HG02798 (cell line): ENCODE results near the gene MOSPD3.
"Not testable (repeated sequence)": the region's sequence is repeated elsewhere in the genome, so short reads cannot be mapped to it uniquely, and the experiment has no call there.

Experiments
- ATAC-seq: cut with Tn5 transposase; IDR thresholded peaks from one replicate; pipeline ENCODE4 v1.9.1; 2021; ENCODE audit warnings: mild to moderate bottlenecking; ENCODE audit not compliant: unreplicated experiment, poor library complexity

The MOSPD3 gene

GRCh38 chr7:100611983-100612729, at the start of gene MOSPD3:
Gene MOSPD3, plus strand, starts transcription at chr7:100612540. Its CDS starts 252 bp downstream, at chr7:100612792.
- ATAC-seq: peak; percentile 94

DNA sequence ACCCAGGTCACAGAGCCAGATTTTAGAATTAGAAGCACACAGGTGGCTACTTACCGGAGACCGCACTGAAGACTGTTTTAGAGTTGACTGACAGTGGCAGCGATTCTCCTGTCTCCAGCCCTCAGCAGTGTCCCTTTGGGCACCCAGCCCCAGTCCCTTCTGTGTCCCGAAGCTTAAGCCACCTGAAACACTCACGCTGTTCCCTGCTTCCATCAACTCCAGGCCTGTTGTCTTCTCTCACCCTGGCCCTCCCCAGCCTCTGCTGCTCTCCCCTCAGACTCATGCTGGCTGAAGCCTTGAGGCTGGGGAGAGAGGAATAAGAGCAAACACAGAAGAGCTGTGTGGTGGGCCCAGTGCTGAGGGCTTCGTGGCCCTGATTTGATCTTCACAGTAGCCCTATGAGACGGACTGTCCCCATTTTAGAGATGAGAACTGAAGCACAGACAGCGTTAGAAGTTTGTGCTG, 49.2 kb upstream of the MOSPD3 start:
- no peak for ATAC-seq

GRCh38 chr7:100563809-100564400, 48.4 kb upstream of the MOSPD3 start:
- peak; percentile 39 for ATAC-seq

DNA sequence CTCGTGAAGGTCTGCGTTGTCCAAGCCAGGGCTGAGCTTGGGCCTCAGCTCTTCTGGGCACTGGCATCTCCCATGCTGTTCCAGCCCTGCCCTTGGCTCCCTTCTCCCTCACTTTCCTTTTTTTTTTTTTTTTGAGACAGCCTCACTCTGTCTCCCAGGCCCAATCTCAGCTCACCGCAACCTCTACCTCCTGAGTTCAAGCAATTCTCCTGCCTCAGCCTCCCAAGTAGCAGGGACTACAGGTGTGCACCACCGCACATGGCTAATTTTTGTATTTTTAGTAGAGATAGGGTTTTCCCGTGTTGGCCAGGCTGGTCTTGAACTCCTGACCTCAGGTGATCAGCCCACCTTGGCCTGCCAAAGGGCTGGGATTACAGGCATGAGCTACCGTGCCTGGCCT, 47.9 kb upstream of the MOSPD3 start:
- not testable (repeated sequence) for ATAC-seq

DNA sequence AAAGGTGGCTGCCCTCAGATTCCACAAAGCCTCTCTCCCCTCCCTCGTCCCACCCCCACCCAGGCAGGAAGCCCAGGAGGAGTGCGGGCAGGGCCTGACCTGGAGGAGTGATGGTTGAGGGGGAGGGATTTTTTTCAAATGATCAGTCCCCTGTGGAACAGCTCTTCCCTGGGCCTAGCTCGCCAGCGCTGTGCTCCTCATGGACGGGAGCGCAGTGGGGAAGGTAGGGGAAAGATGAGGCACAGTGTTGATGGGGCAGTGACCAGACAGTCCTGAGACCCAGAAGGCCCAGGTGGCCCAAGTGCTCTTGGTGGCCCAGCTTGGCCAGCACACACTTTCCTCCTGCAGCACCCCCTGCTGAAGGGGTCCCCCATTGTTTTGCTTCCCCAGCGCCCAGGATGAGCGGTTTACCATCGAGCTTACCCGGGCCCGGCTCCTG, 47.2 kb upstream of the MOSPD3 start:
- no peak for ATAC-seq

- no peak for ATAC-seq
Measured at GRCh38 chr7:100566018-100566531, 46.3 kb upstream of the MOSPD3 start.

- no peak for ATAC-seq
Measured at GRCh38 chr7:100567031-100567730, 45.2 kb upstream of the MOSPD3 start.

DNA sequence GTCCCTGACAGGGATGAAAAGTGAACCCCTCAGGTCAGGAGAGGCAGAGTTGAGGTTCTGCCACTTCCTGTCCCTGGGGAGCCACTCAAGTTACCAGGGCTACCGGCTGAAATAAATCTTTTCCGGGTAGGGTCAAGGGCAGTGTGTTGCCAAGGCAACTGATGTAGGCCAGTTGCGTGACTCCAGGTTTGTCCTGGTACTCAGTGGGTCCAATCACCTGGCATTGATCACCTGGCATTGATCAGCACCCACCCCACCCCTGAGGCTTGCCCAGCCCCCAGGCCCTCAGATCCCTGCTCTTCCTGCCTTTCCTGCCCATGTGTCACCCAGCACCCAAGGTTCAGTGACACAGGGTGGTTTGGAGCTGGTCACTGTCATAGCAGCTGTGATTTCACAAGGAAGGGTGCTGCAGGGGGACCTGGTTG, 44.6 kb upstream of the MOSPD3 start:
- ATAC-seq: no peak

GRCh38 chr7:100568176-100568895, 44.0 kb upstream of the MOSPD3 start:
- no peak for ATAC-seq

GRCh38 chr7:100568896-100569844, 43.2 kb upstream of the MOSPD3 start:
- peak; percentile 32 for ATAC-seq

- ATAC-seq: no peak
Measured at GRCh38 chr7:100570954-100571828, 41.1 kb upstream of the MOSPD3 start.

DNA sequence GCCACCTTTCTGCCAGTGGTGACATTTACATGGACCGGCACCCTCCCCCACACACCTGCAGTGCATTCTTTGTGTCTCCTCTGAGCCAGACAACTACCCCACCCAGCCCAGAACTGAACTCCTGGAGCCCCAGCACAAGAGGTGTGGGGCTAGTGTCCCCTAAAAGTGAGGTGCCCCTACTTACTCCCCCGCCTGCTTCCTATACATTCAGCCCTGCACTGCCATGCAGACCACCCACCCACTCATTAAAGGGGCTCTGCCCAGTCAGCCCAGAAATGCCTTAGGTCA, 40.6 kb upstream of the MOSPD3 start:
- no peak for ATAC-seq

GRCh38 chr7:100572281-100572948, 39.9 kb upstream of the MOSPD3 start:
- ATAC-seq: no peak

- ATAC-seq: no peak
Measured at GRCh38 chr7:100572949-100573675, 39.2 kb upstream of the MOSPD3 start.

- no peak for ATAC-seq
Measured at GRCh38 chr7:100573691-100574361, 38.5 kb upstream of the MOSPD3 start, which contains the start of gene SAP25. Gene SAP25, minus strand, starts transcription at chr7:100573900. Its CDS starts 158 bp downstream, at chr7:100573742.

DNA sequence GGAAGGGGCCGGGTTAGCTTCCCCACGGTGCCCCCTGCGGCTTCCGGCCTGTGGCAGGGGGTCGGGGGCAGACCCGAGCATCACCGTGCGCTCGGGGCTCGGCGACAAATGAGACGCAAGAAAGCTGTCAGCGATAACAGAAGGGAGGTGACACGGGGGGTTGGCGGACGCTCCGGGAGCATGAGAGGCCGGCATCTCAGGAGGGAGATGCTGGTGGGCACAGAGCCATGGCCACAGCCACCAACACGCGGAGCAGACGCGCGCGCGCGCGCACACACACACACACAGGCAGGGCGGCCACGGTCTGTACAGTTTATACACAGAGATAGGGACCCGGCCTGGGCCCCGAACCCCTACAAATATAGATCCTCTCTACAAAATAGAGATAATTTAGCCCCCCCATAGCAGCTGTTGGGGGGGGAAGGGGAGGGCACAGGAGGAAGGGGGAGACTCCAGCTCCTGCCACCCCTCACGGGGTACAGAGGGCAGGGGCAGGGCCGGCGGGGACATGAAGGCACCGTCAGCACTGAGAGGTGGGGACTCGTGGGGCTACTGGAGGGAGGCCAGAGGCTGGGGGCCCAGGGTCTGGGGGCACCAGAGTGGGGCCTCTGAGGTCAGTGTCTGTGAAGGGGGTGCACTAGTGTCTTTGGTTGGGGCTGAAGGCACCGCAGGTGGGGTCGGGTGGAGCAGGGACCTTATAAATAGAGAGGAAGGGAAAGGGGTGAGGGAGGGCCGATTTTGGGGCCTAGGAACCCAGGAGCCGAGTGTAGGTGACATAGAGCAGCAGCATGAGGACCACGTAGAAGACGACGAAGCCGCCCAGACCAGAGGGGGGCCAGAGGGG, 37.8 kb upstream of the MOSPD3 start:
- no peak for ATAC-seq
